GM18951 (cell line): ENCODE measurements around the gene PMS1.

Experiments
- POLR2A ChIP-seq: IDR thresholded peaks from 4 replicates; pipeline ENCODE4 v1.6.1; 2011; ENCODE audit warnings: mild to moderate bottlenecking; ENCODE audit not compliant: insufficient read length, insufficient read depth; ENCODE audit errors: extremely low read depth
- in situ Hi-C: fragments of 300-500 bp; cut with MboI; formaldehyde crosslinking; loops from one replicate; pipeline ENCODE4 v1.12.0; 2022; ENCODE audit warnings: low sequenced_read_pairs, mixed read lengths, inconsistent platforms; ENCODE audit not compliant: unreplicated experiment

Gene PMS1

DNA sequence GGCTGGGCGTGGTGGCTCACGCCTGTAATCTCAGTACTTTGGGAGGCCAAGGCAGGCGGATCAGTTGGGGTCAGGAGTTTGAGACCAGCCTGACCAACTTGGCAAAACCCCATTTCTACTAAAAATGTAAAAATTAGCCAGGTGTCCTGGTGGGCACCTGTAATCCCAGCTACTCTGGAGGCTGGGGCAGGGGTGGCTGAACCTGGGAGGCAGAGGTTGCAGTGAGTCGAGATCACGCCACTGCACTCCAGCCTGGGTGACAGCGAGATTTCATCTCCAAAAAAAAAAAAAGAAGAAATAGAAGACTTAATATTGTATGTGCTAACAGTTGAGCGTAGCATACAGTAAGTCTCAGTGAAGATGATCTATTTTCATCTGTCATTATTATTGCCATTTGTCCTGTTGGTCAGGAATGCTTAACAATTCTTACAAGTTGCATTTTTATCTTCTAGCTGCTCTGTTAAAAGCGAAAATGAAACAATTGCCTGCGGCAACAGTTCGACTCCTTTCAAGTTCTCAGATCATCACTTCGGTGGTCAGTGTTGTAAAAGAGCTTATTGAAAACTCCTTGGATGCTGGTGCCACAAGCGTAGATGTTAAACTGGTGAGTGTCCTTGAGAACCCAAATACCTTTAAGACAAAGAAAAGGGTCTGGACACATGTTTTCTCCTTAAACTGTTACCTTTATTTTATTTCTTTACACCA is 7.2 kb downstream of the PMS1 start:
- in situ Hi-C loops, result loop anchor here (25.0 kb wide), 1 partner anchor 271 kb away; the partner anchor contains the start of gene MSTN
- no peak for TF ChIP-seq POLR2A

DNA sequence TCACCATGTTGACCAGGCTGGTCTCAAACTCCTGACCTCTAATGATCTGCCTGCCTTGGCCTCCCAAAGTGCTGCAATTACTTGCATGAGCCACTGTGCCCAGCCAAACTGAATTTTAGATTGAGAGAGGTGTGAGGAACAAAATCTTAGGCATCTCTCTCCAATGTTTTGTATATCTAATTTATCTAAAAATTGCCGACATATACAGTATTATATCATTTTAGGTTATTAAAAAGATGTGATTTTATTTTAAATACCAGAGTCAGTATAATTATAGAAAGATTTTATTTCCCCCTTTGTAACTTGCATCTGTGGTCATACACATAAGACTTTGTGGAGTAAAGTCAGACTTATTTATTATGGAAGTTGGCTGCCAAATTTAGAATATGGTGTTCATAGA is 10.1 kb downstream of the PMS1 start:
- no peak for TF ChIP-seq POLR2A
- in situ Hi-C loops, result loop anchor here (25.0 kb wide), 1 partner anchor 268 kb away; the partner anchor contains the start of gene MSTN

DNA sequence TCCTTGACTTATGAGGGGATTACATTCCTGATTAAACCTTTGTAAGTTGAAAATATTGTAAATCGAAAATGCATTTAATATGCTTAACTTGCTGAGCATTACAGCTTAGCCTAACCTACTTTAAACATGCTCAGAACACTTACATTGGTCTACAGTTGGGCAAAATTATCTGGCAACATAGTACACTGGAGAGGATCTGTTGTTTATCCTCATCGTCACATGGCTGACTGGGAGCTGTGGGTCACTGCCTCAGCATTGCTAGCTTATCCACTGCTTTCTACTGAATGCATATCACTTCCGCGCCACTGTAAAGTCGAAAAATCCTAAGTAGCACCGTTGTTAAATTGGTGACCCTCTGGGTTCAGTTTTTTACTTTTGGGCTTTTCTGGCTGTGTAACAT is 13.7 kb downstream of the PMS1 start:
- in situ Hi-C loops, result loop anchor here (25.0 kb wide), 1 partner anchor 264 kb away; the partner anchor contains the start of gene MSTN
- TF ChIP-seq POLR2A, result no peak

DNA sequence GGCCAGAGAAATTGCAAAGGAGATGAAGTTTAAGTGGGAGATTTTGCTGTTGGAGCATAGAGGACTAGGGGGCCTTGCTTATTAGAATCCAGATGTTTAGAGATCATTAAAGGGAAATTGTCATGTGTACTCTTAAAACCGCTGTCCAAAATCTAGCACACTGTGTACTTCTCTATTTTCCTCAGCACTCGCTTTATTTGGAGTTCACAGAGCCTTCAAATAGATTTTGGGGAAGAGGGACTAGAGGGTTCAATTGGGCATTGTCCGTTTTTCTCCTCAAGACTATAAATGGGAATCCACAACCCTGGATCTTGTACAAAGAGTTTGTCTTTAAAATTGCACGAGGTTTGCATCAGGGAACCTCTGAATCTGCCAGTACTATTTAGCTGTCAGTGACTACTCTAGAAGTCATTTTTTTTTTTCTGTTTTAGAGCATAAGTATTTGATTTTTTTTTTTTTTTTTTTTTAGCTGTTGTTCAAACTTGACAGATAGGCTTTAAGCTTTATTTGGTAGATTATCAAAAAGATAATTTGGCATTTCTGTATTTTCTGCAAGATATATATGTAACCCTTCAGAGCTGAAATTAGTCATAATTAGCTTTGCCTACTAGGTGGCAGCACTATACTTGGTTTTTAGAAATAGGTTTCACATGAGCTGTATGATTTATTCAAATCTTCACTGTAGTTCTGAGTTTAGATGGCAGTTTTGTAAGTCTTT is 14.2 kb downstream of the PMS1 start:
- in situ Hi-C loops, result loop anchor here (25.0 kb wide), 1 partner anchor 264 kb away; the partner anchor contains the start of gene MSTN
- TF ChIP-seq POLR2A, result no peak

DNA sequence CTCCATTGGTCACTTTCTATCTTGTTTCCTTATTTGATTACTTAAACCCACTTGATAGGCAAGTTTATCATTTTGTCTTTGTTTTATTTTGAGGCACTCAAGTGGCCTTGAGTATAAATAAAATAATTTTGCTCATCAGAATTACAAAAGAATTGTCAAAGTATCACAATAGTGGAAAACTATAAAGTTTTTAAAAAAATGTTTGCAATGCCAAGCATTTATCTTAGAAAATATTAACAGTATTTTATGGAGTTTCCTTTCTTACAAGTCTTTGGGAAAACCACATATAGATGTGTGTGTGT is 14.7 kb downstream of the PMS1 start:
- TF ChIP-seq POLR2A, result no peak
- in situ Hi-C loops, result loop anchor here (25.0 kb wide), 1 partner anchor 263 kb away; the partner anchor contains the start of gene MSTN

DNA sequence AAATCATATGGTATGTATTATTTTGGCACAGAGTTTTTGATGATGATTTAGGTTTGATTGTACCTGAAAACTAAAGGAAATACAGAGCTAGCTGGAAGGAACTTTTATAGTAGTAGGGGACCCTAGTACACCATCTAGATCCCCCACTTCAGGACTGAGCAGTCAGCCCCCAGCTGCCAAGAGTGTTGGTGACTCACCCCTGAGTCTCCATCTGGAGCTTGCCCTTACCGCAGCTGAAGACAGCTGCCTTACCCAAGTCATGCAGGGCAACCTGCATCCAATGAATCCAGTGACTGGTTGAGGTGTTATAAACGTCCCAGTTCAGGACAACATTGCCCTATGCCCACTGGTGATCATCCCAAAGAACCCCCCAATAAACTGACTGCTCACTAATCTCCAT is 15.3 kb downstream of the PMS1 start:
- in situ Hi-C loops, result loop anchor here (25.0 kb wide), 1 partner anchor 263 kb away; the partner anchor contains the start of gene MSTN
- no peak for TF ChIP-seq POLR2A

DNA sequence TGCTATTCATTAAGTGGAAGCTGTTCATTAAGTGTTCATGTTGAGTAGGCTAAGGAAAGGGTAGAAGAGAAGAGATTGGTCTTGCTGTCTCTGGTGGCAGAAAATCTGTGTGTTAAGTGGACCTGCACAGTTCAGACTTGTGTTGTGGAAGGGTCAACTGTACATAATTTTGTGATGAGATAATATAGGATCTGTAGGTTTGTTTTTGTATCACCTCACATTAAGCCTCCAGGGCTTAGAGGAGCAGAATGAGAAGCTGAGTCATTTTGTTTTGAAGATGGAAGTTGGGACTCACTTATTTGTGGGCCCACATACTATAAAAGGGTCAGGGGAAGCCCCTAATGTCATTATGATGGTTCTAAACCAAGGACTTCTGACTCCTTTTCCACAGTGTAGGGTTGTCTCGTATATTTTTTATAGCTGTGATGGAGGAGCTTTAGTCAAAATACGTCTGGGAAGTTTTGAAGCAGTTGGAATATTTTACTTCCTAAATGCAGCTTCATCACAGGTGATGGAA is 18.2 kb downstream of the PMS1 start:
- TF ChIP-seq POLR2A, result no peak
- in situ Hi-C loops, result no loop called here

DNA sequence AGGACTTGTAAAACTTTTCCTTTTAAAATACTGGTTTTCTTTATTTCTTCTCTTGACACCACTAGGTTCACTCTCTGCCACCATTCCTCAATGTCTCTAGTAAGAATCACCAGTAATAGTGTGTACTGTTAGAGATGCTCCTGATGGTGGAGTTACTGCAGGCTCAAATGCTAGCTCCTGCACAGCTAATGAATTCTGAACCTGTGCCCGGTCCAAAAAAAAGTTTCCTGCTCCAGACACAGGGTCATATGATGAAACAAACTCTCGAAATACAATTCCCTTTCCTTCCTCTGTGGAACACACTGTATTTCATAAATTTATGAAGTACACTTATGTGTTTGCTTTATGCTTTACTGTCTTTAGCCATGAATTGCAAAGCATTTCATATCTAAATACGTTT is 19.2 kb downstream of the PMS1 start:
- in situ Hi-C loops, result no loop called here
- no peak for TF ChIP-seq POLR2A

DNA sequence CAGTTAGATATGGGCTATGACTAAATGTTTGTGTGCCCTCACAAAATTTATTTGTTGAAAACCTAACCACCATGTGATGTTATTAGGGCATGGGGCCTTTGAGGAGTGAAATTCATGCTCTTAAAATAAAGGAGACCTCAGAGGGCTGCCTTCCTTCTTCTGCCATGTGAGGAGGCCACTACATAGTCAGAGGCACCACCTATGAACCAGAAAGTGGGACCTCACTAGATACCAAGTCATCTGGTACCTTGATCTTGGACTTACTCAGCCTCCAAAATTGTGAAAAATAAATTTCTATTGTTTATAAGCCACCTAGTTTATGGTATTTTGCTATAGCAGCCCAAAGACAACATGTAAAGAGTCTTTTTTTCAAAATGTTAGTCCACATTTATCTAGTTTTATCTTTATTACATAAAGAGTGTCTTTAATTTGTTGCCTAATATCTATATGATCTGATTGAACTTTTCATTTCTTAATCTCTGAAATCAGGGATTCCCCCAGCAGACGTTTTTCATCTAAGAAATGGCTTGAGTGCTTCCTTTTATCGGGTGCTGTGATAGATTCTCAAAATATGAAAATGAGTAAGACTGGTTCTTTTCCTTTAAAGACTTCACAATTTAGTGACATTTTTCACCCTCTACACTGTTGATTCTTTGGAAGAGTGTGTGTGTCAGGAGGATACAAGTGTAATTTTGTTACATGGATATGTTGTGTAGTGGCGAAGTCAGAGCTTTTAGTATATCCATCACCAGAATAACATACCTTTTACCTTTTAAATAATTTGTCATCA is 34.2 kb downstream of the PMS1 start:
- no peak for TF ChIP-seq POLR2A
- in situ Hi-C loops, result no loop called here

DNA sequence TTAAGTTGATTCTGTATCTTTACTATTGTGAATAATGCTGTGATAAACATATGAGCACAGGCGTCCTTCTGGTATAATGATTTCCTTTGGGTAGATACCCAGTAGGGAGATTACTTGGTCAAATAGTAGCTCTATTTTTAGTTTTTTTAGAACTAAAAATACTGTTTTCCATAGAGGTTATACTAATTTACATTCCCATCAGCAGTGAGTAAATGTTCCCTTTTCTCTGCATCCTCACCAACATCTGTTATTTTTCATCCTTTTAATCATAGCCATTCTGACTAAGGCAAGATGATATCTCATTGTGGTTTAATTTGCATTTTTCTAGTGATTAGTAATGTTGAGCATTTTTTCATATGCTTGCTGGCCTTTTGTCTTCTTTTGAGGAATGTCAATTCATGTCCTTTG is 35.1 kb downstream of the PMS1 start:
- TF ChIP-seq POLR2A, result no peak
- in situ Hi-C loops, result no loop called here

DNA sequence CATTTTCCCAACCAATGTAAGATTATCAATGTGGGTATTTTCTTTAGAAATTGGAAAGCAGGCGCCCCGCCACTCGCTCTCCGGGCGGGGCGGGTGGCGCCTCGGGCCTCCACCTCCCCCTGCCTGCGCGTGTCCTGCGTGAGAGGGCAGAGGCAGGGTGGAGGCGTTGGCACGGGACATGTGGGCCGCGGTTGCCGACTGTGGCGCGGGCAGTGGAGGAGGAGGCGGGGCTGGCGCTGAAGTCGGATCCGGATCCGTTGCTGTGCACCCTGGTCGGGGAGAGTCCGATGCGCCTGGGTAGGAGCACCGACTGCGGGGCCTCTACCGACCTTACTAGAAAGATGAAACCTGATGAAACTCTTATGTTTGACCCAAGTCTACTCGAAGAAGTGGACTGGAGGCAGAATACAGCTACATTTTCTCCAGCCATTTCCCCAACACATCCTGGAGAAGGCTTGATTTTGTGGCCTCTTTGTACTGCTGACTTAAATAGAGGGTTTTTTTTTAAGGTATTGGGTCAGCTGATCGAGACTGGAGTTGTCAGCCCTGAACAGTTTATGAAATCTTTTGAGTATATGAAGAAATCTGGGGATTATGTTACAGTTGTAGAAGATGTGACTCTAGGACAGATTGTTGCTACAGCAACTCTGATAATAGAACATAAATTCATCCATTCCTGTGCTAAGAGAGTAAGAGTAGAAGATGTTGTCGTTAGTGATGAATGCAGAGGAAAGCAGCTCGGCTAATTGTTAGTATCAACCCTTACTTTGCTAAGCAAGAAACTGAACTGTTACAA is 37.9 kb downstream of the PMS1 start:
- no peak for TF ChIP-seq POLR2A
- in situ Hi-C loops, result no loop called here

DNA sequence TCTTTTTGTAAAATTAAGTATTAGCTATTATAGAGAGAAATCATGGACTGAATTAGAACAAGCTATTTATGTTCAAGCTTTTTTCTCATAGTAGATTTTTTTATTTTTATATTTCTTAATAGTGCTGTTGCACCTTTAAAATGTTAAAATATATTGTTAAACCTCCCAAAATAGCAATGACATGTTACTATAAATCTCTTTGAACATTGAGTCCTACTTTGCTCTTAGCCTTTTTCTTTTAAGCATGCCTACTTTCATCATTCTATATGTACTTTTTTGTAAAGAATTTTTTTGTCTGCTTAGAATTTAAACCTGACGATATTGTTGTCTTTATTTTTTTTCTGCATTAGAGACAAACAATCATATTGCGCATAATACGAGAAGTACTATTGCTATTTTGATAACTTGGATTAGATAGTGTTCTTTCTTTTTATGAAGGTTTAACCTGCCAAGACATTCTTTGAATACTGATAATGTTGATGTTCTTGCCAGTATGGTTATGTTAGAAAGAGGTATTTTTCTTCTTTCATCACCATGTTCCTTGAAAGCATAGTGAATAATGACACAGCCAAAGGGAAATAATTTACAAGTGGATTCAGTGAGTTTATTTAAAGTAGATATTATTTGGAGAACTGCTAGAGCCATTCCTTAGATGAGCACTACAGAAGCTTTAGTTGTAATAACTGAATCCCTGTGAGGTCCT is 40.6 kb downstream of the PMS1 start:
- in situ Hi-C loops, result no loop called here

More for the DNA sequence above, 40.6 kb downstream of the PMS1 start:
- TF ChIP-seq POLR2A, result no peak
